K562 (cell line): Measurements from ENCODE around the gene KRT82. TPM values are rescaled to one million over a fixed set of nuclear protein-coding genes. Genes with fewer than 3 reads are reported as not detected.

Experiments
- ATAC-seq: fragments of 200-7000 bp; cut with Tn5 transposase; 3 replicates; pipeline ENCODE4 v1.9.1; 2020; ENCODE audit warnings: moderate library complexity
- BruUV-seq: library from RNA; stranded (reverse); fragments of 400-500 nt; replicated peaks from 2 replicates; lab custom pipeline; 2021; lab: Mats Ljungman, UMichigan
- CTCF ChIA-PET: fragments of 300-600 bp; formaldehyde crosslinking; extraction: SDS; loops from one replicate; lab custom pipeline; 2021; ENCODE audit warnings: low intra/inter-chr PET ratio; lab: Yijun Ruan, JAX
- POLR2A ChIA-PET: fragments of 300-600, 350-650 bp; sonication (Branson Sonifier 250); formaldehyde crosslinking; extraction: SDS; loops from one replicate; lab custom pipeline; 2021; ENCODE audit warnings: antibody characterized with exemption, inconsistent platforms; lab: Yijun Ruan, JAX
- DNase-seq, 4 experiments: peaks; one replicate each; pipeline versions ENCODE4 v3.0.0 to v3.0.0-alpha.2; 2011 to 2018; ENCODE audit warnings: low spot score in 3 of 4, mixed read lengths in 3 of 4; ENCODE audit errors: extremely low read depth in 1 of 4
- FAIRE-seq: peaks from 2 replicates; lab custom pipeline; 2011; peaks lifted over from hg19 to GRCh38; lab: Jason Lieb, UNC
- H2AFZ ChIP-seq: 2 replicates; pipeline ENCODE4 v1.6.0; 2011; ENCODE audit warnings: low read depth, low read length, control low read depth, inconsistent platforms
- H3K27ac ChIP-seq: fragments of 200-600 bp; 3 replicates; pipeline ENCODE4 v1.8.0; 2011; ENCODE audit warnings: low read depth, mild to moderate bottlenecking, control low read depth, inconsistent platforms, low read length, moderate library complexity, mixed read lengths; ENCODE audit errors: extremely low read depth
- H3K27me3 ChIP-seq, 2 experiments: fragments of 300-600 bp in 1 of 2; 2 replicates in 1 of 2; 3 replicates in 1 of 2; pipeline versions ENCODE4 v1.6.0 to v1.8.0; 2011; ENCODE audit warnings: inconsistent platforms in 2 of 2, low read length in 2 of 2, mild to moderate bottlenecking in 1 of 2, mixed read lengths in 1 of 2, moderate library complexity in 1 of 2; ENCODE audit not compliant: control insufficient read depth in 2 of 2, insufficient read depth in 2 of 2
- H3K36me3 ChIP-seq: fragments of 300-600 bp; 3 replicates; pipeline ENCODE4 v1.8.0; 2011; ENCODE audit warnings: mild to moderate bottlenecking, low read length, inconsistent platforms; ENCODE audit not compliant: control insufficient read depth, insufficient read depth
- H3K4me1 ChIP-seq, 2 experiments: fragments of 200-600 bp in 1 of 2; replicated peaks in 1 of 2; 2 replicates in 1 of 2; 3 replicates in 1 of 2; pipeline versions ENCODE4 v1.5.1 to v1.8.0; 2011; ENCODE audit warnings: inconsistent platforms in 2 of 2, low read length in 2 of 2, mild to moderate bottlenecking in 1 of 2, mixed read lengths in 1 of 2, moderate library complexity in 1 of 2; ENCODE audit not compliant: control insufficient read depth in 2 of 2, insufficient read depth in 2 of 2
- H3K4me2 ChIP-seq: 2 replicates; pipeline ENCODE4 v1.6.1; 2011; ENCODE audit warnings: low read length, control low read depth, inconsistent platforms, mixed read lengths; ENCODE audit not compliant: insufficient read depth
- H3K4me3 ChIP-seq: fragments of 200-600 bp; sonication (generic), shearing (Covaris generic); 2 replicates; pipeline ENCODE4 v1.5.1; 2016; ENCODE audit warnings: control low read depth, inconsistent platforms
- H3K79me2 ChIP-seq: fragments of 200-600 bp; 3 replicates; pipeline ENCODE4 v1.8.0; 2011; ENCODE audit warnings: low read length, inconsistent platforms; ENCODE audit not compliant: control insufficient read depth, insufficient read depth
- H3K9ac ChIP-seq, 2 experiments: 2 replicates each; pipeline versions ENCODE4 v1.6.0 to v1.6.1; 2011; ENCODE audit warnings: low read depth in 2 of 2, low read length in 2 of 2, control low read depth in 1 of 2, inconsistent platforms in 1 of 2, mild to moderate bottlenecking in 1 of 2, mixed read lengths in 1 of 2; ENCODE audit not compliant: insufficient read depth in 1 of 2
- H3K9me1 ChIP-seq: one replicate; pipeline ENCODE4 v1.6.0; 2011; ENCODE audit warnings: inconsistent platforms, mild to moderate bottlenecking, low read length, moderate library complexity; ENCODE audit not compliant: control insufficient read depth, insufficient read depth
- H3K9me3 ChIP-seq: replicated peaks from 2 replicates; pipeline ENCODE4 v1.5.1; 2011; ENCODE audit warnings: low read depth, low read length, inconsistent platforms; ENCODE audit not compliant: control insufficient read depth, insufficient read depth
- H4K20me1 ChIP-seq: replicated peaks from 2 replicates; pipeline ENCODE4 v1.6.1; 2011; ENCODE audit warnings: low read length, inconsistent platforms, mixed read lengths; ENCODE audit not compliant: control insufficient read depth, insufficient read depth
- CC2D1A ChIP-seq: fragments of 450-650 bp; IDR thresholded peaks from 2 replicates; pipeline ENCODE4 v1.6.1; 2017; ENCODE audit warnings: mild to moderate bottlenecking
- CEBPB ChIP-seq: fragments of 450-650 bp; IDR thresholded peaks from 2 replicates; pipeline ENCODE4 v1.6.1; 2016; ENCODE audit warnings: missing genetic modification characterization, missing compliant biosample characterization
- FOXA3 ChIP-seq, 2 experiments: fragments of 450-650 bp in 1 of 2; sonication (generic) in 1 of 2; formaldehyde crosslinking; IDR thresholded peaks in 1 of 2; conservative IDR thresholded peaks in 1 of 2; 2 replicates each; pipeline versions ENCODE4 v1.4.0 to v1.8.0; 2020 to 2022; ENCODE audit warnings: mild to moderate bottlenecking in 2 of 2, missing genetic modification reagents in 1 of 2
- FUS ChIP-seq: fragments of 200-400 bp; formaldehyde crosslinking; optimal IDR thresholded peaks from 2 replicates; pipeline ENCODE3; 2017; ENCODE audit warnings: low read depth, low read length
- HDAC1 ChIP-seq, 2 experiments: fragments of 450-650 bp; IDR thresholded peaks; 2 replicates each; pipeline ENCODE4 v1.6.1; 2016 to 2017; ENCODE audit warnings: inconsistent platforms in 1 of 2, mild to moderate bottlenecking in 1 of 2, moderate library complexity in 1 of 2
- NFRKB ChIP-seq: fragments of 450-650 bp; IDR thresholded peaks from 2 replicates; pipeline ENCODE4 v1.6.1; 2016; ENCODE audit warnings: low read depth
- POLR2AphosphoS5 ChIP-seq: IDR thresholded peaks from 2 replicates; pipeline ENCODE4 v1.6.1; 2011; ENCODE audit warnings: mild to moderate bottlenecking, low read depth, low read length, moderate library complexity; ENCODE audit not compliant: control insufficient read depth, insufficient read depth
- ZEB2 ChIP-seq: fragments of 450-650 bp; IDR thresholded peaks from 2 replicates; pipeline ENCODE4 v1.6.1; 2016
- ZNF232 ChIP-seq: sonication (generic); formaldehyde crosslinking; IDR thresholded peaks from 2 replicates; pipeline ENCODE4 v1.8.0; 2022; ENCODE audit warnings: mild to moderate bottlenecking, missing genetic modification reagents
- ZNF354B ChIP-seq: fragments of 250-450 bp; sonication (Bioruptor Pico); IDR thresholded peaks from 2 replicates; pipeline ENCODE4 v1.4.0; 2020
- WGBS: fragments of 100-300 bp; shearing (Covaris generic); methylation state at CpG from one replicate; pipeline ENCODE4 v1.1.6; 2016; ENCODE audit warnings: low coverage, mixed read lengths; ENCODE audit not compliant: insufficient coverage; ENCODE audit errors: missing lambda C conversion rate; 5-methylcytosine and 5-hydroxymethylcytosine counted together
- in situ Hi-C: fragments of 300-500 bp; cut with MboI; formaldehyde crosslinking; loops from 4 replicates; pipeline ENCODE4 v1.15.0; 2018; ENCODE audit warnings: inconsistent platforms, mixed read lengths
- intact Hi-C: fragments of 100-400 bp; cut with micrococcal nuclease; formaldehyde crosslinking; loops from 2 replicates; pipeline ENCODE4 v1.14.2; 2022
- polyA plus RNA-seq, 8 experiments: library from polyadenylated mRNA; depleted of rRNA in 4 of 8; stranded (reverse) in 5 of 8; unstranded in 3 of 8; fragments of >200 nt; fragmentation: Nextera tagmentation in 2 of 8; fragmentation: Illumina TruSeq in 1 of 8; extraction: Ambion mirVana in 2 of 8; extraction: Trizol in 1 of 8; gene quantifications; 2 replicates each; pipeline versions ENCODE4 v1.2.1 to v1.2.3, GENCODE V29; 2011 to 2014; ENCODE audit warnings: inconsistent platforms in 1 of 8, missing spikeins in 1 of 8
- total RNA-seq, 7 experiments: library from RNA; depleted of rRNA in 6 of 7; stranded (reverse); fragments of >200 nt in 6 of 7; fragmentation: Illumina TruSeq in 2 of 7; extraction: Trizol in 2 of 7; gene quantifications; 2 replicates each; pipeline versions ENCODE4 v1.2.1 to v1.2.3, GENCODE V29; 2011 to 2021; ENCODE audit warnings: low replicate concordance in 1 of 7
- TF ChIP-seq, protein P1 (sequence below): fragments of 200-800 bp; sonication (Bioruptor generic); IDR thresholded peaks from 2 replicates; pipeline ENCODE4 v1.6.1; 2016; ENCODE audit warnings: missing genetic modification characterization, missing compliant biosample characterization
- TF ChIP-seq, protein P2 (sequence below): fragments of 200-800 bp; sonication (Bioruptor generic); IDR thresholded peaks from 2 replicates; pipeline ENCODE4 v1.6.1; 2017; ENCODE audit warnings: missing genetic modification characterization, missing compliant biosample characterization
- TF ChIP-seq, protein P3 (sequence below): fragments of 450-650 bp; formaldehyde crosslinking; IDR thresholded peaks from 2 replicates; pipeline ENCODE4 v1.4.0; 2020; ENCODE audit warnings: mild to moderate bottlenecking, moderate library complexity

KRT82 gene
- total and polyA plus RNA-seq, 9 of the 15 experiments (the other 6 are each of a cell fraction or from before 2014, with no cell fraction given): not detected

DNA sequence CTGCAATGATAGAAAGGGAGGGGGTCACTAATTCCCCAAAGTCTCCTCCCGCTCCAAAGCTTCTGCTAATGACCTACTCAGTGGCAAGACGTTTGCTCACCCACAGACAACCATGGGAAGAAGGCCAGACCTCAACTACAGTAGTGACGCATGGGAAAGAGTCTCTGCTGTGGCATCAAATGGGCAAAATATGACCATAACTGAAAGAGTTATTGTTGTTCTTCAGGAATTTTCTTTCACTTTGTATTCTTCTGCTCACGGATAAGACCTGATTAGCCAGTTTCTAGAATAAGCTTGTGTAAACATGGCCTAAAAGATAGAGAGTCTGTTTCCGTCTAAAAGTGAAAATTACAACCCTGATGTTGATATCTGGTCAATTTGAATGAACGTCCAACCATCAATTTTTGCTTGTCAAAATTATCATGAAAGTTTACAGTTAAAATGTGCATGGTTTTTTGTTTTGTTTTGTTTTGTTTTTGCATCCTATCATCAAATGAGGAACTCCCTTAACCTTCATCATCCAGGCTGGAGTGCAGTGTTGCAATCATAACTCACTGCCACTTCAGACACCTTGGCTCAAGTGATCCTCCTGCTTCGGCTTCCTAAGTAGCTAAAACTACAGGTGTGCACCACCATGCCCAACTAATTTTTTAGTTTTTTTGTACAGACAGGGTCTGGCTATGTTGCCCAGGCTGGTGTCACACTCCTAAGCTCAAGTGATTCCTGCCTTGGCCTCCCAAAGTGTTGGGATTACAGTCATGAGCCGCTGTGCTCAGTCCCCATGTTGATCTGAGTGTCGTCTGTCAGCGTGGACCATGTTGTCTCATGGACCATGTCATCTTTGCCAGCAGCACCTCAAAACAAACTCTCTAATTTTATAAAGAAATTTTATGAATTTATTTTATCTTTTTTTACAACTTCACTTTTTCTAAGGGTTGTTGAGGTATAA is 38.8 kb upstream of the KRT82 start:
- POLR2A ChIA-PET: no interaction called here
- no peak overlapping the region for H3K27ac ChIP-seq
- no peak for TF ChIP-seq ZNF232
- TF ChIP-seq CEBPB (tag): peak; percentile 16; the same call in 1 of the 2 replicates
- no peak for TF ChIP-seq FUS
- TF ChIP-seq FOXA3 (CRISPR knock-in tag; conservative IDR thresholded peaks at IDR 0.05 in 1 of 2, IDR thresholded peaks at IDR 0.05 in 1 of 2): 0 out of 4 replicates have a peak, but pooled peaks of 1 of the 2 experiments have one; percentile 9
- TF ChIP-seq CC2D1A: no peak
- TF ChIP-seq, protein P1, sequence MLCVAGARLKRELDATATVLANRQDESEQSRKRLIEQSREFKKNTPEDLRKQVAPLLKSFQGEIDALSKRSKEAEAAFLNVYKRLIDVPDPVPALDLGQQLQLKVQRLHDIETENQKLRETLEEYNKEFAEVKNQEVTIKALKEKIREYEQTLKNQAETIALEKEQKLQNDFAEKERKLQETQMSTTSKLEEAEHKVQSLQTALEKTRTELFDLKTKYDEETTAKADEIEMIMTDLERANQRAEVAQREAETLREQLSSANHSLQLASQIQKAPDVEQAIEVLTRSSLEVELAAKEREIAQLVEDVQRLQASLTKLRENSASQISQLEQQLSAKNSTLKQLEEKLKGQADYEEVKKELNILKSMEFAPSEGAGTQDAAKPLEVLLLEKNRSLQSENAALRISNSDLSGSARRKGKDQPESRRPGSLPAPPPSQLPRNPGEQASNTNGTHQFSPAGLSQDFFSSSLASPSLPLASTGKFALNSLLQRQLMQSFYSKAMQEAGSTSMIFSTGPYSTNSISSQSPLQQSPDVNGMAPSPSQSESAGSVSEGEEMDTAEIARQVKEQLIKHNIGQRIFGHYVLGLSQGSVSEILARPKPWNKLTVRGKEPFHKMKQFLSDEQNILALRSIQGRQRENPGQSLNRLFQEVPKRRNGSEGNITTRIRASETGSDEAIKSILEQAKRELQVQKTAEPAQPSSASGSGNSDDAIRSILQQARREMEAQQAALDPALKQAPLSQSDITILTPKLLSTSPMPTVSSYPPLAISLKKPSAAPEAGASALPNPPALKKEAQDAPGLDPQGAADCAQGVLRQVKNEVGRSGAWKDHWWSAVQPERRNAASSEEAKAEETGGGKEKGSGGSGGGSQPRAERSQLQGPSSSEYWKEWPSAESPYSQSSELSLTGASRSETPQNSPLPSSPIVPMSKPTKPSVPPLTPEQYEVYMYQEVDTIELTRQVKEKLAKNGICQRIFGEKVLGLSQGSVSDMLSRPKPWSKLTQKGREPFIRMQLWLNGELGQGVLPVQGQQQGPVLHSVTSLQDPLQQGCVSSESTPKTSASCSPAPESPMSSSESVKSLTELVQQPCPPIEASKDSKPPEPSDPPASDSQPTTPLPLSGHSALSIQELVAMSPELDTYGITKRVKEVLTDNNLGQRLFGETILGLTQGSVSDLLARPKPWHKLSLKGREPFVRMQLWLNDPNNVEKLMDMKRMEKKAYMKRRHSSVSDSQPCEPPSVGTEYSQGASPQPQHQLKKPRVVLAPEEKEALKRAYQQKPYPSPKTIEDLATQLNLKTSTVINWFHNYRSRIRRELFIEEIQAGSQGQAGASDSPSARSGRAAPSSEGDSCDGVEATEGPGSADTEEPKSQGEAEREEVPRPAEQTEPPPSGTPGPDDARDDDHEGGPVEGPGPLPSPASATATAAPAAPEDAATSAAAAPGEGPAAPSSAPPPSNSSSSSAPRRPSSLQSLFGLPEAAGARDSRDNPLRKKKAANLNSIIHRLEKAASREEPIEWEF (CRISPR knock-in tag): no peak
- no peak for TF ChIP-seq ZEB2
- TF ChIP-seq, protein P2, sequence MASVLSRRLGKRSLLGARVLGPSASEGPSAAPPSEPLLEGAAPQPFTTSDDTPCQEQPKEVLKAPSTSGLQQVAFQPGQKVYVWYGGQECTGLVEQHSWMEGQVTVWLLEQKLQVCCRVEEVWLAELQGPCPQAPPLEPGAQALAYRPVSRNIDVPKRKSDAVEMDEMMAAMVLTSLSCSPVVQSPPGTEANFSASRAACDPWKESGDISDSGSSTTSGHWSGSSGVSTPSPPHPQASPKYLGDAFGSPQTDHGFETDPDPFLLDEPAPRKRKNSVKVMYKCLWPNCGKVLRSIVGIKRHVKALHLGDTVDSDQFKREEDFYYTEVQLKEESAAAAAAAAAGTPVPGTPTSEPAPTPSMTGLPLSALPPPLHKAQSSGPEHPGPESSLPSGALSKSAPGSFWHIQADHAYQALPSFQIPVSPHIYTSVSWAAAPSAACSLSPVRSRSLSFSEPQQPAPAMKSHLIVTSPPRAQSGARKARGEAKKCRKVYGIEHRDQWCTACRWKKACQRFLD (CRISPR knock-in tag): no peak
- TF ChIP-seq ZNF354B: no peak
- no peak for TF ChIP-seq POLR2AphosphoS5
- TF ChIP-seq NFRKB: no peak
- no peak for TF ChIP-seq HDAC1 (IDR thresholded peaks at IDR 0.05)
- TF ChIP-seq, protein P3, sequence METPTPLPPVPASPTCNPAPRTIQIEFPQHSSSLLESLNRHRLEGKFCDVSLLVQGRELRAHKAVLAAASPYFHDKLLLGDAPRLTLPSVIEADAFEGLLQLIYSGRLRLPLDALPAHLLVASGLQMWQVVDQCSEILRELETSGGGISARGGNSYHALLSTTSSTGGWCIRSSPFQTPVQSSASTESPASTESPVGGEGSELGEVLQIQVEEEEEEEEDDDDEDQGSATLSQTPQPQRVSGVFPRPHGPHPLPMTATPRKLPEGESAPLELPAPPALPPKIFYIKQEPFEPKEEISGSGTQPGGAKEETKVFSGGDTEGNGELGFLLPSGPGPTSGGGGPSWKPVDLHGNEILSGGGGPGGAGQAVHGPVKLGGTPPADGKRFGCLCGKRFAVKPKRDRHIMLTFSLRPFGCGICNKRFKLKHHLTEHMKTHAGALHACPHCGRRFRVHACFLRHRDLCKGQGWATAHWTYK (CRISPR knock-in tag): no peak

More for the DNA sequence above, 38.8 kb upstream of the KRT82 start:
- Histone ChIP-seq H3K36me3 (no peaks in the 10 kb centered on the region), H3K4me1 (no peaks in the 10 kb centered on the region), H3K9me1 (no peaks in the 10 kb centered on the region), H2AFZ (no peak overlapping the region), H3K9me3 (no peaks in the 10 kb centered on the region), H3K4me3 (no peak overlapping the region), H3K79me2 (no peaks in the 10 kb centered on the region), H3K27me3 (peaks cover 2 to 39% of the 10 kb centered on the region in 2 experiments; a peak in 3 of 5 replicates), H3K9ac (no peak overlapping the region), H4K20me1 (no peaks in the 10 kb centered on the region; the same call in 1 of the 2 replicates), H3K4me2 (no peak overlapping the region)
- intact Hi-C loops: no loop called here
- CTCF ChIA-PET: interaction anchor here (0.6 kb wide), 1 partner anchor 1312 kb away, joined by 3 read pairs; no protein-coding TSS in a partner anchor
- DNase-seq: no peak
- WGBS: 5% methylated on average over 10 of the region's 10 CpGs
- ATAC-seq: no peak
- no peak for FAIRE-seq
- in situ Hi-C loops: no loop called here
- no TSS peak for BruUV-seq
